ENCODE measurements around the gene NXPH4.

Gene NXPH4

DNA sequence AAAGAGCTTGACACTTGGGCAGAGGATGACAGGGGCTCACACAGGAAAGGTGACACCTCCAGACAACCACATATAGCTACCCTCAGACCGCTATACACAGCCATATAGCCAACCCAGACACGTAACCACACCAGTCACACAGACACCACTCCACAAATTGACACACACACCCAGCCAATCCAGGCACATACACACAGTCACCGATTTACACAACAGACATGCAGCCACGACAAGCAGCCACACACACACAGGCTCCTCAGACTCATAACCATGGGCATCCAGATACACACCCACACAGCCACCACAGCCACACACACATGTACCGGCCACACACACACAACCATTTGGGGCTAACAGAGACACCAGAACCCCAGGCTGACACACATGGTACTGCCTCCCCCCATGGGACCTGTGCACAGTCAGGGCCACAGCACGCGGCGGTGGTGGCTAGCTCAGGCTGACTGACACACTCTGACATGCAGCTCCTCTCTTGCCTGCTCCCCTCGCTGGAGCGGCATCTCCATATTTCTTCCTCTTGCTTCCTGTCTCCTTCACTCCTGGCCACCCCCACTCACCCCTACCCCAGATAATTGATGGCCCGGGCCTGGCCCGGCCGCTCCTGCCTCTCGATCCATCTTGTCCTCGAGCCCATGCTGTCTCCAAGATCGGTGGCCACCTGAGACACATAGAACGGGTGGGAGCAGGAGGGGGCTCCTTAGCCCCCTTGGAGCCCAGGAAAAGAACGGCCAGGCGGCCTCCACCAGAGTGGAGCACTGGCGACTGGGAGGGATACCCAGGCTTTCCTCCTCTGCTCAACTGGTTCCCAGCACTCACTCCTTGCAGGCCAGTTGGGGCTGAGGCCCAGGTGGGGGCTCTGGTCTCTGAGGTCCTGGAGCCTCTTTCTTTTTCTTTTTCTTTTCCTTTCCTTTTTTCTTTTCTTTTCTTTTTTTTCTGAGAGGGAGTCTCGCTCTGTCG lies 6.9 kb downstream of the NXPH4 start:
- Histone ChIP-seq H3K9ac (ENCODE audit: low read depth, low read length) (no peak overlapping the region), H3K9me3 (ENCODE audit: control insufficient read depth, insufficient read depth, low read length) (no peaks in the 10 kb centered on the region), H3K4me1 (ENCODE audit: control insufficient read depth, insufficient read depth, low read length) (peaks cover 18% of the 10 kb centered on the region), H3K36me3 (ENCODE audit: control insufficient read depth, insufficient read depth, low read length) (no peaks in the 10 kb centered on the region), H3K4me3 (ENCODE audit: low read depth, low read length) (no peak overlapping the region), H3K27me3 (ENCODE audit: control insufficient read depth, insufficient read depth, low read length) (peaks cover 92% of the 10 kb centered on the region)

DNA sequence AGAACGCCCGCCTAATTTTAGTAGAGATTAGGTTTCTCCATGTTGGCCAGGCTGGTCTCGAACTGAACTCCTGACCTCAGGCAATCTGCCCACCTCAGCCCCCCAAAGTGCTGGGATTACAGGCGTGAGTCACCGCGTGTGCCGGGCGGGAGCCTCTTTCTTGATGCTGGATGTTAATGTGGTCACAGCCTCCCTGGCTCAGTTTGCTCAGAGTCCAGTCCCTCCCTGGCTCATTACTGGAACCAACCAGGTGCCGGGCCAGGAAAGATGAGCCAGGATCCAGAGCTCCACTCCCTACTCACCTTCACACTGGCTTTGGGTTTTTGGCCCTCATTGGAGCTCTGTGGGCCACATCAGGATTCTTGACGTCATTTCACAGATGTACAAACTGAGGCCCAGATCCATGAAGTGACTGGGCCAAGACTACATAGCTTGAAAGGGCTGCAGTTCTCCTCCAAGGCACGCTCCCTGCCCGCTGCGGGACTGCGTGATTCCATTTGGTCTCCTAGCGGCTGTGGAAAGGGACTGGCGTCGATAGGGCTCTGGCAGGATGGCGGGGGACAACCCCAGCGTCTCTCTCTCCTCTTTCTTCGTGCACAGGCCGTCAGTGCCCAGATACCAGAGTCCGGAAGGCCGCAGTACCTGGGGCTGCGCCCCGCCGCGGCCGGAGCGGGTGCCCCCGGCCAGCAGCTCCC lies 7.8 kb downstream of the NXPH4 start:
- no peaks in the 10 kb centered on the region for H3K9me3 ChIP-seq (ENCODE audit: control insufficient read depth, insufficient read depth, low read length)
- H3K27me3 ChIP-seq (ENCODE audit: control insufficient read depth, insufficient read depth, low read length), result peaks cover 91% of the 10 kb centered on the region
- H3K4me3 ChIP-seq (ENCODE audit: low read depth, low read length), result no peak overlapping the region
- H3K36me3 ChIP-seq (ENCODE audit: control insufficient read depth, insufficient read depth, low read length), result no peaks in the 10 kb centered on the region
- H3K9ac ChIP-seq (ENCODE audit: low read depth, low read length), result no peak overlapping the region
- H3K4me1 ChIP-seq (ENCODE audit: control insufficient read depth, insufficient read depth, low read length), result peaks cover 18% of the 10 kb centered on the region

DNA sequence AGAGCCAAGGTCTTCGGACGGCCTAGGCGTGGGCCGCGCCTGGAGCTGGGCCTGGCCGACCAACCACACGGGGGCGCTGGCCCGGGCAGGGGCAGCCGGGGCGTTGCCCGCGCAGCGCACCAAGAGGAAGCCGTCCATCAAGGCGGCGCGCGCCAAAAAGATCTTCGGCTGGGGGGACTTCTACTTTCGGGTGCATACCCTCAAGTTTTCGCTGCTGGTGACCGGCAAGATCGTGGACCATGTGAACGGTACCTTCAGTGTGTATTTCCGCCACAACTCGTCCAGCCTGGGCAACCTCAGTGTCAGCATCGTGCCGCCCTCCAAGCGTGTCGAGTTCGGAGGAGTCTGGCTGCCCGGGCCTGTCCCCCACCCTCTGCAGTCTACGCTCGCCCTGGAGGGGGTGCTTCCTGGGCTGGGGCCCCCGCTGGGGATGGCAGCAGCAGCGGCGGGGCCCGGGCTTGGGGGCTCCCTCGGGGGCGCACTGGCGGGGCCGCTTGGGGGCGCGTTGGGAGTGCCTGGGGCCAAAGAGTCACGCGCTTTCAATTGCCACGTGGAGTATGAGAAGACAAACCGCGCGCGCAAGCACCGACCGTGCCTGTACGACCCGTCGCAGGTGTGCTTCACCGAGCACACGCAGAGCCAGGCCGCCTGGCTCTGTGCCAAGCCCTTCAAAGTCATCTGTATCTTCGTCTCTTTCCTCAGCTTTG lies 8.5 kb downstream of the NXPH4 start:
- H3K9me3 ChIP-seq (ENCODE audit: control insufficient read depth, insufficient read depth, low read length), result no peaks in the 10 kb centered on the region
- H3K4me1 ChIP-seq (ENCODE audit: control insufficient read depth, insufficient read depth, low read length), result peaks cover 16% of the 10 kb centered on the region
- no peaks in the 10 kb centered on the region for H3K36me3 ChIP-seq (ENCODE audit: control insufficient read depth, insufficient read depth, low read length)
- H3K4me3 ChIP-seq (ENCODE audit: low read depth, low read length), result peak overlapping the region; percentile 43
- H3K9ac ChIP-seq (ENCODE audit: low read depth, low read length), result no peak overlapping the region
- H3K27me3 ChIP-seq (ENCODE audit: control insufficient read depth, insufficient read depth, low read length), result peaks cover 84% of the 10 kb centered on the region

GRCh38 chr12:57225680-57226210 lies 9.2 kb downstream of the NXPH4 start:
- H3K9ac ChIP-seq (ENCODE audit: low read depth, low read length), result no peak overlapping the region

DNA sequence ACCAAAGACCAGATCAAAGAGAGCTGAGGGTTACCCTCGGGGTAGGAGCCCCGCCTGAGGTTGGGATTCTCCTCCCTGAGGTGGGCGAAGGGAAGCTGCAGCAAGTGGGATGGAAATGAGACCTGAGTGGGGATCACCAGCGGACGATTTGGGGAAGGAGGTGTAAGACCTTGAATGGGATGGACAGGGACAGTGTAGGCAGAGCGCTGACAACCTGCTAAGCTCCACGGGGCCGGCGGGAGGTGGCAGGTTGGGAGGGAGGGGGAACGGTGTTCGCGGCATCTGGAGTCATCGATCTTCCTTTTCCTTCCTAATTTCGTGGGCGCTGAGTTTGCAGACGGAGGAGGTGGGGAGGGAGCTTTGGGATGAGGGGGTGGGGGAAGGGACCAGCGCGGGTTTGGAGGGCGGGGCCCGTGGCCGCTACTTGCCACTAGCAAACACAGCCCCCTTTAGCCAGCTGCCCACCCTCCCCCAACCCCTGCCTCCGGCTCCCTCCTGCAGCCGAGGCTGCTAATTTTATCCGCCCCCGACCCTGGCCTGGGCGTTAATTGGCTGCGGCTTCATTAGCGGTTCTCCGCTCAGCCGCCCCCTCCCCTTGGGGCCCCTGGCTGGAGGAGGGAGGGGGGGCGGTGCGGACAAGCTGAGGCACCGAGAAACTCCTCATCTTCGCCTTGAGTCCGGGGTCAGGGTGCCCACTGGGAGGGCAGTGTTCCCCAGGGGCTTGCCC lies 10.2 kb downstream of the NXPH4 start:
- Histone ChIP-seq H3K9ac (ENCODE audit: low read depth, low read length) (no peak overlapping the region), H3K4me3 (ENCODE audit: low read depth, low read length) (peak overlapping the region; percentile 72), H3K9me3 (ENCODE audit: control insufficient read depth, insufficient read depth, low read length) (no peaks in the 10 kb centered on the region), H3K4me1 (ENCODE audit: control insufficient read depth, insufficient read depth, low read length) (peaks cover 17% of the 10 kb centered on the region), H3K27me3 (ENCODE audit: control insufficient read depth, insufficient read depth, low read length) (peaks cover 70% of the 10 kb centered on the region), H3K36me3 (ENCODE audit: control insufficient read depth, insufficient read depth, low read length) (peaks cover 4% of the 10 kb centered on the region)

More at GRCh38 chr12:57225680-57226210, 9.2 kb downstream of the NXPH4 start:
- H3K9me3 ChIP-seq (ENCODE audit: control insufficient read depth, insufficient read depth, low read length), result no peaks in the 10 kb centered on the region
- no peaks in the 10 kb centered on the region for H3K36me3 ChIP-seq (ENCODE audit: control insufficient read depth, insufficient read depth, low read length)
- H3K27me3 ChIP-seq (ENCODE audit: control insufficient read depth, insufficient read depth, low read length), result peaks cover 80% of the 10 kb centered on the region
- peaks cover 20% of the 10 kb centered on the region for H3K4me1 ChIP-seq (ENCODE audit: control insufficient read depth, insufficient read depth, low read length)
- H3K4me3 ChIP-seq (ENCODE audit: low read depth, low read length), result peak overlapping the region; percentile 43

GRCh38 chr12:57227315-57228115 lies 10.9 kb downstream of the NXPH4 start:
- Histone ChIP-seq H3K9ac (ENCODE audit: low read depth, low read length) (no peak overlapping the region), H3K9me3 (ENCODE audit: control insufficient read depth, insufficient read depth, low read length) (no peaks in the 10 kb centered on the region), H3K36me3 (ENCODE audit: control insufficient read depth, insufficient read depth, low read length) (peaks cover 12% of the 10 kb centered on the region), H3K4me3 (ENCODE audit: low read depth, low read length) (peak overlapping the region; percentile 57), H3K27me3 (ENCODE audit: control insufficient read depth, insufficient read depth, low read length) (peaks cover 62% of the 10 kb centered on the region), H3K4me1 (ENCODE audit: control insufficient read depth, insufficient read depth, low read length) (peaks cover 15% of the 10 kb centered on the region)

DNA sequence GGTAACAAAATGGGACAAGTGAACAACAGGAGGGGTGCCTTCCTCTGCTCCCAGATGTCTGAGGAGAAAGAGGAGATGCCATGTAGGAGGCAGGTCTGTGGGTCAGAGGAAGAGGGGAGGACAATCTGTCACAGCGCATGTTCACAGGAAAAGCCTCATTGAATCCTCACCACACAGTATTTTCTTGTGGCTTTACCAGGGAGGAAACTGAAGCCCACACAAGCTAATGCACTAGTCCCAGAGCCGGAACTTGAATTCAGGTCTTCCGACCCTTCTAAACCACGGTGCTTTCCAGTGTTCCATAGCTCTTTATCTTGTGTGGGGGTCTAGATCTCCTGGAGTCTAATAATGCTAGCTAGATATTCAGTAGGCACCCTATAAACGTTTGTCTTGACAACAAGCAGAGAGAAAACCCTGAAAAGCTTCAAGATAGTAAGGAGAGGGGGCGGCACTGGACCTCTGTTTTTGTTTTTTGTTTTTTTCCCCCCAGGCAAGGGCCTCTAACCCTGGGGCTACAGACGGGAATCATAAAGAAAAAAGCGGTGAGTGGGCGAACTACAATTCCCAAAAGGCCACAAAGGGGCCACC lies 12.5 kb downstream of the NXPH4 start:
- H3K4me1 ChIP-seq (ENCODE audit: control insufficient read depth, insufficient read depth, low read length), result peaks cover 15% of the 10 kb centered on the region
- H3K4me3 ChIP-seq (ENCODE audit: low read depth, low read length), result peak overlapping the region; percentile 95
- H3K9ac ChIP-seq (ENCODE audit: low read depth, low read length), result no peak overlapping the region
- peaks cover 52% of the 10 kb centered on the region for H3K27me3 ChIP-seq (ENCODE audit: control insufficient read depth, insufficient read depth, low read length)
- H3K9me3 ChIP-seq (ENCODE audit: control insufficient read depth, insufficient read depth, low read length), result no peaks in the 10 kb centered on the region
- H3K36me3 ChIP-seq (ENCODE audit: control insufficient read depth, insufficient read depth, low read length), result peaks cover 28% of the 10 kb centered on the region

DNA sequence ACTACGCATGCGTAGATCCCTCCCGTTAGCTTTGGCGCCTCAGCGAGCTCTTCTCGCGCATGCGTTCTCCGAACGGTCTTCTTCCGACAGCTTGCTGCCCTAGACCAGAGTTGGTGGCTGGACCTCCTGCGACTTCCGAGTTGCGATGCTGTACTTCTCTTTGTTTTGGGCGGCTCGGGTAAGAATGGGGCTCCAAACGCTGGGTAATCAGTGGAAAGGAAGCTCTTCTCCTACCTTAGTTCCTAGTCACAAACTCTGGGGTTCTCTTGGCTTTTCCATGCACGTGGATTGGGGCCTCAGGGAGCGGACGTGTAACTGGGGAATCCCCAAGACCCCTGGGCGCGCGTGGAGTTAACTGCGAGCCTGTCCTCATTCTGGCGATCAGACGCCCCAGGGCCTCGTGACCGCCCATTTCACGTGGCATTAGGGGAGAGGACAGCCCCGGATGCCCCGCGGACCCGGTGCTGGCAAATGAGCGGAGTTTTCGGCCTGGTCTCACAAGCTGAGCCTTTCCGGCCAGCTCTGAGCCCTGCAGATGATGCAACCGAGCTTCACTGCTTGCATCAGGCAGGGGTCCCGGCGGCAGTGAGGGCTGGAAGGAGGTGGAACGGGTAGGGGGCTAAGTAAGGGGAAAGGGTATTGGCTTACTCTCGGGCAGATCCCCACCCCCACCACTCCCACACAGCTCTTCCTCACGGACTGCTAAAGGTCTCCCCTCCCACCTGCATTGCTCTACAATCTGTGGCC lies 13.2 kb downstream of the NXPH4 start, which contains the start of gene SHMT2:
SHMT2 (plus strand) TSS at position 78 of the 747 bp plus-strand sequence; CDS start at position 146, 68 bp downstream.
- Histone ChIP-seq H3K9me3 (ENCODE audit: control insufficient read depth, insufficient read depth, low read length) (no peaks in the 10 kb centered on the region), H3K27me3 (ENCODE audit: control insufficient read depth, insufficient read depth, low read length) (peaks cover 50% of the 10 kb centered on the region), H3K4me1 (ENCODE audit: control insufficient read depth, insufficient read depth, low read length) (peaks cover 15% of the 10 kb centered on the region), H3K4me3 (ENCODE audit: low read depth, low read length) (peak within 1 kb of the TSS; percentile 95), H3K36me3 (ENCODE audit: control insufficient read depth, insufficient read depth, low read length) (peaks cover 32% of the 10 kb centered on the region), H3K9ac (ENCODE audit: low read depth, low read length) (peak within 1 kb of the TSS; percentile 97)

DNA sequence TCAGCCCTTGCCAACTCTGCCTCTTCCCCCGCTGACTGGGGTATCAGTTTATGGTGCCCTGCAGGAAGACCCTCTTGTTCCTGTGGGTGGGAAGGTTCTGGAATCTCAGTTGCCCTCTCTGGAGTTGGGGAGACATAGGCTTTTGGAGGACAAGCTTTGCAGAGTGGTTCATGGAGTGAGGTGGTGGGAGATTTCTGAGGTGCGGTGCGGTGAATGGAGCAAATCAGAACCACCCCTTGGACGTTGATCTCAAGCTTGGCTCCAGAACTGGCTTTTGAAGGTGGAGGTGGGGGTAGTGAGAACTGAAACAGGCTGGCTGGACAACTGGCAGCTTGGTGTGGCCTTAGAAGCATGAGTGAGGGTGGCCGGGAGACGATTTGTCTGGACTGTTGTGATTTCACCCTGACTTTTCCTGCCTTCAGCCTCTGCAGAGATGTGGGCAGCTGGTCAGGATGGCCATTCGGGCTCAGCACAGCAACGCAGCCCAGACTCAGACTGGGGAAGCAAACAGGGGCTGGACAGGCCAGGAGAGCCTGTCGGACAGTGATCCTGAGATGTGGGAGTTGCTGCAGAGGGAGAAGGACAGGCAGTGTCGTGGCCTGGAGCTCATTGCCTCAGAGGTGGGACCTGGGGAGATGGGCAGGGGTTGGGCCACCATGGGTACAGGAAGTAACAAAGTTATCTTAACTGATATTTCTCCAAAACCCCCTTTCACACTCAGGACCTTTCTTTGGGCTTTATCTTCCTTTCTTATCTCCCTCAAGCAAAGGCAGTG lies 14.0 kb downstream of the NXPH4 start:
- Histone ChIP-seq H3K9me3 (ENCODE audit: control insufficient read depth, insufficient read depth, low read length) (no peaks in the 10 kb centered on the region), H3K36me3 (ENCODE audit: control insufficient read depth, insufficient read depth, low read length) (peaks cover 32% of the 10 kb centered on the region), H3K27me3 (ENCODE audit: control insufficient read depth, insufficient read depth, low read length) (peaks cover 48% of the 10 kb centered on the region), H3K4me3 (ENCODE audit: low read depth, low read length) (peak overlapping the region; percentile 95), H3K9ac (ENCODE audit: low read depth, low read length) (peak overlapping the region; percentile 97), H3K4me1 (ENCODE audit: control insufficient read depth, insufficient read depth, low read length) (peaks cover 13% of the 10 kb centered on the region)
